Fibroblast of lung (primary cell): ENCODE results near the gene DCAF11. TPM values are rescaled to one million over a fixed set of nuclear protein-coding genes. Genes with fewer than 3 reads are reported as not detected.

Experiments
- DNase-seq, 2 donors: peaks; one replicate each; pipeline versions ENCODE4 v3.0.0 to v3.0.0-alpha.2; 2010; ENCODE audit warnings: low read depth in 2 of 2
- H2AFZ ChIP-seq: 2 replicates; pipeline ENCODE4 v1.5.1; 2012; ENCODE audit warnings: low read length, control low read depth, inconsistent platforms
- H3K27ac ChIP-seq: 2 replicates; pipeline ENCODE4 v1.5.1; 2011; ENCODE audit warnings: low read length, control low read depth; ENCODE audit not compliant: insufficient read depth
- H3K27me3 ChIP-seq: 2 replicates; pipeline ENCODE4 v1.5.1; 2011; ENCODE audit warnings: mild to moderate bottlenecking, low read length; ENCODE audit not compliant: control insufficient read depth, insufficient read depth
- H3K36me3 ChIP-seq: 2 replicates; pipeline ENCODE4 v1.5.1; 2011; ENCODE audit warnings: low read length; ENCODE audit not compliant: control insufficient read depth, insufficient read depth
- H3K4me1 ChIP-seq: 2 replicates; pipeline ENCODE4 v1.5.1; 2011; ENCODE audit warnings: low read length; ENCODE audit not compliant: control insufficient read depth, insufficient read depth; ENCODE audit errors: extremely low read depth
- H3K4me2 ChIP-seq: 2 replicates; pipeline ENCODE4 v1.5.1; 2011; ENCODE audit warnings: low read length, control low read depth; ENCODE audit not compliant: insufficient read depth; ENCODE audit errors: extremely low read depth
- H3K4me3 ChIP-seq, 4 experiments: fragments of 200-600 bp in 1 of 4; sonication (generic) in 1 of 4; replicated peaks in 1 of 4; 2 replicates each; pipeline ENCODE4 v1.5.1; 2011 to 2016; ENCODE audit warnings: low read length in 4 of 4, low read depth in 3 of 4, mild to moderate bottlenecking in 3 of 4, control low read depth in 2 of 4, inconsistent platforms in 1 of 4, mixed read lengths in 1 of 4; ENCODE audit not compliant: insufficient read depth in 1 of 4; ENCODE audit errors: control extremely low read depth in 1 of 4
- H3K79me2 ChIP-seq: 2 replicates; pipeline ENCODE4 v1.5.1; 2012; ENCODE audit warnings: mild to moderate bottlenecking, low read length, inconsistent platforms; ENCODE audit not compliant: control insufficient read depth, insufficient read depth
- H3K9ac ChIP-seq: 2 replicates; pipeline ENCODE4 v1.5.1; 2011; ENCODE audit warnings: mild to moderate bottlenecking, low read length, control low read depth; ENCODE audit not compliant: insufficient read depth
- H3K9me3 ChIP-seq: 2 replicates; pipeline ENCODE4 v1.5.1; 2012; ENCODE audit warnings: low read depth, low read length; ENCODE audit not compliant: control insufficient read depth, insufficient read depth
- H4K20me1 ChIP-seq: 2 replicates; pipeline ENCODE4 v1.5.1; 2011; ENCODE audit warnings: low read length; ENCODE audit not compliant: control insufficient read depth, insufficient read depth; ENCODE audit errors: extremely low read depth
- CTCF ChIP-seq, 2 donors: IDR thresholded peaks in 1 of 2; conservative IDR thresholded peaks in 1 of 2; 1 replicate in 1 of 2; 2 replicates in 1 of 2; pipeline ENCODE4 v1.5.1; 2011 to 2012; ENCODE audit warnings: low read length in 2 of 2, control low read depth in 1 of 2, inconsistent platforms in 1 of 2, low read depth in 1 of 2, mild to moderate bottlenecking in 1 of 2
- EZH2 ChIP-seq: IDR thresholded peaks from 2 replicates; pipeline ENCODE4 v1.5.1; 2012; ENCODE audit warnings: low read length, control low read depth, mild to moderate bottlenecking; ENCODE audit errors: missing control alignments
- polyA plus RNA-seq, 2 donors: library from polyadenylated mRNA; depleted of rRNA in 1 of 2; stranded (reverse) in 1 of 2; unstranded in 1 of 2; fragments of >200 nt; gene quantifications; 2 replicates each; pipeline ENCODE4 v1.2.1, GENCODE V29; 2011 to 2012; ENCODE audit warnings: missing spikeins in 1 of 2
- total RNA-seq: library from RNA; depleted of rRNA; stranded (reverse); fragments of >200 nt; gene quantifications from 2 replicates; pipeline ENCODE4 v1.2.1, GENCODE V29; 2014

The DCAF11 gene
- total and polyA plus RNA-seq, 2 donors (not counting 1 experiment from before 2014, with no cell fraction given), result 18.4 to 68.0 TPM

DNA sequence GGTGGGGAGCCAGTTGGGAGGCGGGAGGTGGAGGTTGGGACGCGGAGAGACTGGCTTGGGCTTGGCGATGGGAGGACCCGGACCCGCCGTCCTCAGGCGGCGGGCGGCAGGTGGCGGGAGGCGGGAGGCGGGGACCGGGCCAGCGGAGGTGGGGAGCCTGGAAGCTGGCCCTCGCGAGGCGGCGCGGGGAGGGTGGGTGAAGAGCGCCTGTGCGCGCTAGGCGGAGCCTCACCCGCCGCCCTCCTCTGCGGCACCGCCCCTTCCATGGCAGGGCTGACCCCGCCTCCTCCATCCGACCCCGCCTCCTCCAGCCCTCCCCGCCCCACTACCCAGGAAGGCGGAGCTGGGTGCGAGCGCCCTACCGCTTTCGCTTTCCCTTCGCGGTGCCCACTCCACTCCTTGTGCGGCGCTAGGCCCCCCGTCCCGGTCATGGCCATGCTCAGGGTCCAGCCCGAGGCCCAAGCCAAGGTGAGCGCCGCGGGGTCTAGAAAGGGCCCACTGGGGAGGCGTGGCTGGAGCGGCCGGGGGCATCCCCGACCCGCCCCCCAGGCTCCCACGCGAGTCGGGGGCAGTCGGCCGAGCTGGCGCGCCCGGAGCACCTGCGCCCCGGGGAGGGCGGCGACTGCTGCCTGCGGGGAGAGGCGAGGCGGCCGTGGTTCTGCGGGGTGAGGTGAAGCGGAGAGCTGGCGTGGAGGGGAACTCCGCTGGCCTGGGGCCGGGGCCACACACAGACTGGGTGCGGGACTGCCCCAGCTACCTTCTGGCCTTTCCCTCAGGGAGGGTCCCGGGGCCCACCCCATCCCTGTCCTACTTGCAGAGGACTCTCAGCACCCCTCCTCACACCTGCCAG, 21.5 kb downstream of the DCAF11 start, which contains the start of gene PSME1:
TSS of gene PSME1 (plus strand) at position 361 of the 850 bp plus-strand sequence. CDS start at position 430, 69 bp downstream.
- TF ChIP-seq EZH2, result no peak
- no peak for TF ChIP-seq CTCF (conservative IDR thresholded peaks at IDR 0.05 in 1 of 2, IDR thresholded peaks at IDR 0.05 in 1 of 2; ENCODE audit: low read depth in 1 of 2, low read length in 2 of 2)
- Histone ChIP-seq H3K9me3 (no peaks in the 10 kb centered on the region), H4K20me1 (no peaks in the 10 kb centered on the region), H3K27me3 (no peaks in the 10 kb centered on the region), H3K9ac (peak within 1 kb of the TSS; percentile 89), H2AFZ (peak within 1 kb of the TSS; percentile 85), H3K27ac (peak within 1 kb of the TSS; percentile 87), H3K79me2 (peaks cover 29% of the 10 kb centered on the region), H3K4me2 (peak within 1 kb of the TSS; percentile 96), H3K4me3 (peak within 1 kb of the TSS; percentile 69 to 90 (median 84)), H3K36me3 (peaks cover 7% of the 10 kb centered on the region), H3K4me1 (peaks cover 6% of the 10 kb centered on the region)
- peak; percentile 81 to 82 for DNase-seq

DNA sequence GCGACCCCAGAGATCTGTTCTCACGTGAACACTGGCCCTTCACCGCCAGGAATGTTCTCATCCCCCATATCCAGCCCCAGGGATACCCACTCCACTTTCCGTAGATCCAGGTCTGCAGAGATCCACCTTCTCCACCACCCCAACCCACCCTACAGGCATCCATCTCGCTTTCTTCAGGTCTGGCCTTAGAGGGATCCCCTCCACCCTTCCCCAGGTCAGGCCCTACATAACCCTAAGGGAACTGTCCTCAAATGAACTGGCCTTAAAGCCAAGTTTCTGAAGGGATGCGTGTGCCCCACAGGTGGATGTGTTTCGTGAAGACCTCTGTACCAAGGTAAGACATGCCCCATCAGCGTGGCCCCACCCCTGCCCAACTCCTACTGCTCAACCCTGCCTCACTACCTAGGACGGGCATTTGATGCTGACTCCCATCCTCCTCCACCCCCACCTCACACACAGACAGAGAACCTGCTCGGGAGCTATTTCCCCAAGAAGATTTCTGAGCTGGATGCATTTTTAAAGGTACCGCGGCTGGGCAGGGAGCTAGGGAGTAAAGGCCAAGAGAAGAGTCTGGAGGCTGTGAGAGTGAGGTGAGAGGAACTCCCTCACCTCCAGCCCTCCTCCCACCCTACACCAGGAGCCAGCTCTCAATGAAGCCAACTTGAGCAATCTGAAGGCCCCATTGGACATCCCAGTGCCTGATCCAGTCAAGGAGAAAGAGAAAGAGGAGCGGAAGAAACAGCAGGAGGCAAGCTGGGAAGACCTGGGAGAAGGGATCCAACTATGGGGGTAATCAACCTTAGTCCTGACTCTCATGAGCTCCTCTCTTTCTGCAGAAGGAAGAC, 22.3 kb downstream of the DCAF11 start:
- Histone ChIP-seq H2AFZ (no peak overlapping the region), H3K27ac (peak overlapping the region; percentile 87), H3K27me3 (no peaks in the 10 kb centered on the region)

More for the DNA sequence above, 22.3 kb downstream of the DCAF11 start:
- no peaks in the 10 kb centered on the region for H3K9me3 ChIP-seq
- DNase-seq, result no peak
- H3K36me3 ChIP-seq, result peaks cover 7% of the 10 kb centered on the region
- TF ChIP-seq EZH2 (no peak), CTCF (conservative IDR thresholded peaks at IDR 0.05 in 1 of 2, IDR thresholded peaks at IDR 0.05 in 1 of 2; ENCODE audit: low read depth in 1 of 2, low read length in 2 of 2) (no peak)
- H3K4me1 ChIP-seq, result peaks cover 6% of the 10 kb centered on the region
- peaks cover 31% of the 10 kb centered on the region for H3K79me2 ChIP-seq
- peak overlapping the region; percentile 69 to 90 (median 84) for H3K4me3 ChIP-seq
- no peaks in the 10 kb centered on the region for H4K20me1 ChIP-seq
- peak overlapping the region; percentile 89 for H3K9ac ChIP-seq
- peak overlapping the region; percentile 96 for H3K4me2 ChIP-seq
